GM19240 (cell line): ENCODE measurements around the gene PGGHG.
"Not testable (repeated sequence)": the region's sequence is repeated elsewhere in the genome, so short reads cannot be mapped to it uniquely, and the experiment has no call there.

Experiments
- DNase-seq: peaks from one replicate; pipeline ENCODE4 v3.0.0; 2011; ENCODE audit warnings: low spot score; ENCODE audit not compliant: insufficient read length

PGGHG gene

GRCh38 chr11:329886-330253 is 40.9 kb downstream of the PGGHG start:
- DNase-seq = no peak

DNA sequence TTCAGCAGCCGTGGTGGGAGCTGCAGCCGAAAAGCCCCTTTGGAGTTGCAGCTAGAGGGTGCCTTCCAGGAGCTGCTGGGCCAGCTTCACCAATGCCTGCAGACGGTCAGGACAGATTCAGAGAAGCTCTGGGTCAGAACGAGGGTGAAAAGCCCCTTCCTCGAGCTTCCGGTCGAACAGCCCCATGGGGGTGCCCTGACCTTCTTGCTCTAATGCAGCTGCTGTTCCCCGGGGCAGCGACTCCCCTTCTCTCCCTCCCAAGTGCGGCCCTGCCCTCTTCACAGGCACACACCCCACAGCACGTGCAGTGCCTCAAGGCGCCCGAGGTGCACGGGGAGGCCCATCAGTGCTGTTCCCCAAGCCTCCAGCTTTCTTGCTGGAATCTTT is 41.4 kb downstream of the PGGHG start:
- DNase-seq = no peak

DNA sequence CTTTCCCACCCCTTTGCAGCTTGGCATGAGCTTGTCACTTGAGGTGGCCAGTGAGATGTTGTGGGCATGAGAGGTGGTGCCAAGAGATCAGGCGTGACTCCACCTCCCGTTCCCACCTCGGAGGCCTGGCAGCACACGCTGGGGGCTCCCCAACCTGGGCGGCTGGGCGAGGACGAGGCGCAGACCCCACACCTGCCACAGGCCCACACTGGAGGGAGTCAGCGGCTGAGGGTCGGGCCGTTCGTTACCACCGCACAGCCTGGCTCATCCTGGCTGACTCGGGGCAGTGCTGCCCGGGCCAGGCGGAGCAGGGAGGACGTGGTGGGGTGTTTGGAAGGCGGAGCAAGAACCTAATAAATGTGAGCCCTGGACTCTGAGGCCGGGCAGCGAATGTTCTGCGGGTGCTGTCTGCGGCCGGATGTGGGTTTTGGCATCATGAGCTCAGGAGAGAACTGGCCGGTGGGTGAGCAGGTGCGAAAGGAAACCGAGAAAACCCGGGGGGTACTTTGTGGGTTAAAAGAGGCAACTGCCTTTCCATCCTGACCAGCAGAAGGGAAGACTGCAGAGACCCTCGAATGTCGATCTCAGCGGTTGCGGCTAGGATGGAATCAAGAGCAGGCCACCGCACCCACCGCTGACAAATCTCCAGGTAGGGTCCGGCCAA is 41.9 kb downstream of the PGGHG start:
- no peak for DNase-seq

GRCh38 chr11:331358-332060 is 42.6 kb downstream of the PGGHG start:
- DNase-seq = no peak

GRCh38 chr11:332651-333480 is 43.9 kb downstream of the PGGHG start:
- DNase-seq = no peak

DNA sequence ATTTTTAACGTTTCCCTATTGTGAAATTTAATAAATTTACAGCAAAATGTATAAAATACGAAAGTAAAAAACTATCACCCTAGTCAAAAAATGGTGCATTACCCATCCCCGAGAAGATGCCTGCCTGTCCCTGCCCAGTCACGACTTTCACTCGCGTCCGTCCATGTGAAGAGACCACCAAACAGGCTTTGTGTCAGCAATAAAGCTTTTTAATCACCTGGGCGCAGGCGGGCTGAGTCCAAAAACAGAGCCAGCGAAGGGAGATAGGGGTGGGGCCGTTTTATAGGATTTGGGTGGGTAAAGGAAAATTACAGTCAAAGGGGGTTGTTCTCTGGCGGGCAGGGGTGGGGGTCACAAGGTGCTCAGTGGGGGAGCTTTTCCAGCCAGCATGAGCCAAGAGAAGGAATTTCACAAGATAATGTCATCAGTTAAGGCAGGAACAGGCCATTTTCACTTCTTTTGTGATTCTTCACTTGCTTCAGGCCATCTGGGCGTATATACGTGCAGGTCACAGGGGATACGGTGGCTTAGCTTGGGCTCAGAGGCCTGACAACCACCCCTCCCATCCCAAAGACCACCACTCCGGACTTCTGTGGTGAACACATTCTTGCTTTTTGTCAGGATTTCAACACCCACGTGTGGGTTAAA is 44.8 kb downstream of the PGGHG start:
- not testable (repeated sequence) for DNase-seq

DNA sequence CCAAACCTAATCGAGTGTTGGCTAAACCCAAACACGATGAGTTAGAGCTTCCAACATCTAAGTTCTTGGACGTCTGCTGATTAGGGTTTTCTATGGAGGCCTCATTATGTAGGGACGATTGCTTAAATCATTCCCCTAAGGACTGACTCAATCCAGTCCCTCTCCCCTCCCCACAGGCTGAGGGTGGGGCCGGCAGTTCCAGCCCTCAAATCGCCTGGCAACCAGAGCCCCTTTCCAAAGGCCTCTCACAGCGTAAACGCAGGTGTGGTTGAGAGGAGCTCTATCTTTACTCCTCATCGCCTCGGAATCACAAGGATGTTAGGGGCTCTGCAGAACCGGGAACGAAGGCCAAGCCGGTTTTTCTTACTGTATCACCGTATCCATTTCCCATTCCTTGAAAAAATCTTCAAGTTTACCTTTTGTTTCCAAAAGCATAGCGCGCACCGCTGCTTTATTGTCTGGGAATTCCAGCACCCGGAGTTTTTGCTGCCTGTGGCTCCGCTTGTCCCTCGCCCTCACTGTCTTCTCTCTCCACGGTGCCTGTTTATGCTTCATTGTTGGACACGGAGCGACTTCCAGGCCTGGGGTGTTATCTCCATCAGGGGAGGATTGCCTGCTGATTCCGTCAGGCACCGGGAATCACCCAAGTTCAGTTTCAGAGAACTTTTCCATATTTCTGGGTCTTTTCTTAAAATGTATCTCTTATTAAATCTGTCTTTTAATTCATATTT is 45.5 kb downstream of the PGGHG start:
- no peak for DNase-seq

DNA sequence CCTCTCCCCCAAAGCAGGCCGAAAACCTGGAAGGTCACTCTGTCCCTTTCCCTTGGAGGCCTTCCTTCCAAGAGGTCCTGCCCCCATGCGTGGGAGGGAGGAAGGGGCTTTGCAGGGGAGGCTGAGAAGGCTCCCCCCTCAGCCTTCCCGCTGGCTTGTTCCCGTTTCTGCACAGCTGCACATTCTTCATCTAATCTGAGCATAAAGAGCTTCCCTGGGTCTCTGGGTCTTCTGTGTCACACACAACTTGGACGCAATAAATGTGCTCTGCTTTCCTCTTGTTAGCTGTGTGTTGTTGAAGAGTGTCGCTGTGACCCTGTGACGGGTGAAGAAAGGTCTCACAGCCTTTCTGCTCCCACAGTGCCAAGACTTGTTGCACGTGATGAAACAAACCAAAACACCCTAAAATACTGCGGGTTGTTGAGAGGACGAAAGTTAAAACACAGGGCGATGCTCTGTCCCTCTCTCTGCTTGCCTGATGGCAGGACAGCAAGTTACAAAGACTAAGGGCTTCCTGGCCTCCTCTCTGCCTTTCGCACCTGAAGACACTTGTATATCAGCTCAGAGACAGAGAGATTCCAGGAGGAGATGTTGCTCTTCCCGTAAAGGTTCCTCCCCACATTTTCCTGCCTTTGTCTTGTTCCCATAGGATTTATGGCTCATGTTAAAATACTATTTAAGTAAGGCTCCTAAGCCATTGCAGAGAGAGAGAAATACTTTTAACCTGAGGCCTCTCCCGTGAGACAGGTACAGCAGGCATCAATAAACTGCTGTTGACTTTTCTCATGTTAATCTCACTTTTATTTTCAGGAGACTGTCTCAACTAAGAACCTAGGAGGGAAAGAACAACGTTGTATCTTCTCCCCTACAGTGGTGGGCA is 47.1 kb downstream of the PGGHG start:
- no peak for DNase-seq

DNA sequence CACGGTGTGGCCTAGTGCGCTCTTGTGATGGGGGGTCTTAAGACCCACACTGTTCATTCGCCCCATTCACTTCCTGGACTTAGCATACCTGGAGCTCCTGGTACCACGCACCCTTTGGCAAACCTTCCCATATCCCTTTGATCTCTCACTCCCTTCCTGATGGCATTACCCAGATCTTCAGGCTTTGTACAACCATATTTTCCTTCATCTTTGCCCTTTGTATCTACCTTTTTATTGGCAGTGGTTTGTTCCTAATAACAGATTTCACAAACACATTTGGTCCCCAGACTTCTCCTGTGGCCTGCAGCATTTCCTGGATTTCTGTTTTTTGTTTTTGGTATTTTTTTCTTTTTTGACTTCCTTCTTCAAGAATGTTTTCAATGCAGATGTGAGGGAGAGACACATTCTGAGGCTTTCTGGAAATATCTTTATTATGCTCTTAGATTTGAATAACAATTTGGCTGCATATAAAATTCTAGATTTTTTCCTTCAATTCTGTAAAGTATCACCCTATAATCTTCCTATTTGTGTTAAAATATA is 47.8 kb downstream of the PGGHG start:
- DNase-seq = no peak

DNA sequence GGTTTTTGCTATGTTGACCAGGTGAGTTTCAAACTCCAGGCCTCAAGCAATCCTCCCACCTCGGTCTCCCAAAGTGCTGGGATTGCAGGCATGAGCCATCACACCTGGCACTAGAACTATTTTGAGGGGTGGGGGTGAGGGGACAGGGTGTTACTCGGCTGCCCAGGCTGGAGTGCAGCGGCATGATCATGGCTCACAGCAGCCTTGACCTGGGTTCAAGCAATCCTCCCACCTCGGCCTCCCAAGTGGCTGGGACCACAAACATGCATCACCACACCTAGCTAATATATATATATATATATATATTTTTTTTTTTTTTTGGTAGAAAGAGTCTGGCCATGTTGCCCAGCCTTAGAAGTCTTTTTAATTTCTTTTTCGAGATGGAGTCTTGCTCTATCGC is 48.8 kb downstream of the PGGHG start:
- DNase-seq = no peak

DNA sequence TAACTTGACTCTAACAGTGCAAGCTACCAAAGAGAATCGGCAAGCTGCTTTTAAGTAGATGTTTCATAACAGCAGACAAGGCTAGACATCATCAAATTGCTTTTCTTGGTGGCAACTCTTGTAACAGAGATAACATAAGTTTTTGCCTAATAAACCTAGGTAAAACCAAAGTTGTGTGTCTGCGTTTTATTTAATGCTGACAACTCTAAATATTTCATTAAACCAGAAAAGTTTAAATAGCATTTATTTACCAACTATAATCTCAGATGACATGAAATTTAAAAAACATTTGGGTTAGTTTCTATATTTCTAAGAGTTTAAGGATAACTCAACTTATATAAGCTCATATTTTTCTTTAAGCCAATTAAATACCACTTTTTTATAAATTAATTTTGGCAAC is 51.0 kb downstream of the PGGHG start:
- no peak for DNase-seq

DNA sequence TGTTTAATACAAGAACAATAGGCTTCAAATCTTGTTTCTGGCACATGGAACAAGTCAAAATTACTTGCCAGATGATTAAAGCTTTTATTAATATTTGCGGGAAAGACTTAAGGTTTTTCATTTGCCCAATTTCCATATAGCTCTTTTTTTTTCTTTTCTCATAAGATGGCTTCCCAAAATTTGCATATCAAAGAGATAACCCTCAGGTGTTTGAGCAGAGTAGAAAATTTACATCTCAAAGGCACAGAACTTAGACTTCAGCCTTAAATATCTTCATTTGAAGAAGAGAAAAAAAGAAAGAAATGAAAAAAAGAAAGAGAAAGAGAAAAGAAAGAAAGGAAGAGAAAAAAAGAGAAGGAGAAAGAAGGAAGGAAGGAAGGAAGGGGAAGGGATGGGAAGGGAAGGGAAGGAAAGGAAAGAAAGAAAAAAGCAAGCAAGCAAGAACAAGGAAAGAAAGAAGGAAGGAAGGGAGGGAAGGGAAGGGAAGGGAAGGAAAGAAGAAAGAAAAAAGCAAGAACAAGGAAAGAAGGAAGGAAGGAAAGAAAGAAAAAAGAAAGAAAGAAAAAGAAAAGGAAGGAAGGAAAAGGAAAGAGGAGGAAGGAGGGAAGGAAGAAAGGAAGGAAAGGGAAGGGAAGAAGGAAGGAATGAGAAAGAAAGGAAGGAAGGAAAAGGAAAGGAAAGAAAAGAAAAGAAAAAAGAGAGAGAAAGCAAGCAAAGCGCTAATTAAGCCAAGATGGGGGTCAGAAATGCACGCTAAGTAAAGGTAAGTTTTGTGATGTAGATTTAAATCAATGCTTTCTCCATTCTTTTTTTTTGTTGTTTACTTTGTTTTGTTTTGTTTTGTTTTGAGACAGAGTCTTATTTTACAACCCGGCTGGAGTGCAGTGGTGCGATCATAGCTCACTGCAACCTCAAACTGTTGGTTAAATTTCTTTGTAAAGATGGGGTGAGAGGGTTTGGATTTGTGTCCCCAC is 51.9 kb downstream of the PGGHG start:
- no peak for DNase-seq

DNA sequence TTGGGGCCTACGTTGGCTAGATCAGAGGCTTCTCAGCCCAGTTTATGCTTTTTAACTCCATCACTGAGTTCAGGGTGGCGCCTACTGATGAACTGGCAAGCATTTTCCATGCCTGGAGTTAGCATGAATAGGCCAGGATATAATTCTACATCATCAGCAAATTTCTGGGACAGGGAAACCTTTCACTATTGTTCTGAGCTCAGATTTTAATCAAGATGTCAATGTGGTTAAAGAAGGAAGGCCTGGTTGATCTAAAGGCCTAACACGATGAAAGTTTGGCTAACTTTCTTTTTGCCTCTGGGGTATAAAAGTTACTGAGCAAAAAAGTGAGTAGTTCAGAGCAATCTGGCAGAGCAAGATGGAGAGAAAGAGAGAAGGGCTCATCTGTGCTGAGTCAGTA is 53.4 kb downstream of the PGGHG start:
- DNase-seq = no peak

- DNase-seq = no peak
These were observed 56.1 kb downstream of the PGGHG start for GRCh38 chr11:344836-345578.
